GM12892 (cell line): ENCODE measurements around the gene LGR6.

Source experiments
- POLR2A ChIP-seq: IDR thresholded peaks from 2 replicates; pipeline ENCODE4 v1.6.1; 2011; ENCODE audit warnings: low read depth, low read length, control low read depth
- POLR2AphosphoS5 ChIP-seq: IDR thresholded peaks from 2 replicates; pipeline ENCODE4 v1.6.1; 2011; ENCODE audit warnings: low read depth, low read length, control low read depth

GRCh38 chr1:202361701-202362100 is 168.1 kb downstream of the LGR6 start:
- TF ChIP-seq POLR2A (no peak), POLR2AphosphoS5 (no peak)
